Stimulated activated CD4-positive, alpha-beta T cell treated with anti-CD3 and anti-CD28 coated beads, Interleukin-12 subunit alpha, Interleukin-12 subunit beta, amount 100 ng/mL, for 48 hours (primary cell): ENCODE results near the gene PLXND1.

Source experiments
- DNase-seq, 3 donors: peaks; one replicate each; pipeline ENCODE4 v3.0.0-alpha.2; 2020; ENCODE audit warnings: low read depth in 2 of 3, low spot score in 1 of 3

The PLXND1 gene

DNA sequence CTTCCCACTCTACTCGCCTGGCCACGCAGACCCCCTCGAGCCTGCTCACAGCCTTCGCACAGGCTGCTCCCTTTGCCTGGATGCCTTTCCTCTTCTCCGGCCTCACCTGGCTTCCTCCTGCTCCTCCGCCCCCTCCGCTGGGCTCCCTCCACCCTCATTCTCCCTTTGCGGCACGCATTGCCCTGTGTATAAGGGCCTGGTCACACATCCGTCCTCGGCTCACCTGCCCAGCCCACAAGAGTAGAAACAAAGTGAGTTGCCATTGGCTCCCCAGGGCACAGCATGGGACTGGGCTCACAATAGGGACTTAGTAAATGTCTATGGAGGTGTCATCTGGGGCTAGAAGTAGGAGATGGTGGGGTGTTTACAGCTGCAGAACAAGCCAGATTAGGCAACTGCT is 4.2 kb downstream of the PLXND1 start:
- no peak for DNase-seq

DNA sequence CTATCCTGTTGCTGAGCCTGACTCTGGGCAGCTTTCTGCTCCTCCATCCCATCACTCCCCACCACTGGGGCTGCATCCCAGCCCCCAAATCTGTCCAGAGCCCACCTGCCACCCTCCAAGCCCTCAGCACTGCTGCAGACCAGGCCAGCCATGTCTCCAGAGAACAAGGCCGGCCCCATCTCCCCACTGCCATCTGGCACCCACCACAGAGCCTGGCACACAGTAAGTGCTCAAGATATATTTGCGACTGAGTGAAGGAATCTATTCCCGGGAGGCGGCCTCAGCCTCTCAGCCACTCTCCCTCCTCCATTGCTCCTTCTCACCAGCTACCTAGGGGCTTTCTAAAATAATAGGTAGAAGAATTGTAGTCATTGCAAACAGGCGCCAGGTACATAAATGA is 4.8 kb downstream of the PLXND1 start:
- DNase-seq, result no peak

DNA sequence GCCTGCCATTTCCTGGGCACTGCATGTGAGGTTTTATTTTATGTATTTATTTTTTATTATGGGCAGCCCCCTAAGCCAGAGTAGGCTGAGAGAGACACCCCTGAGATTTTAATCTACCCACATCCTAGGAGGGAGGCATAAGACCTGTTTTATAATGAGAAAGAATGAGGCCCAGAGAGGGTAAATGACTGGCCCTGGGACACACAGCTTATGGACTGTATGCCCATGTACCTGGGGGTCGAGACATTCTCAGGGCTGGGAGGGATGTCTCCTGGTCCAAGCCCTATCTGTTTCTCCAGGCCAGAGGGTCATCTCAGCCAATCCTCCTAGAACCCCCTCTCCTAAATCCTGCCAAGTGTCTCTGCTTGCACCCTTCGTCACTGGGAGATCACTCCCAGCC is 6.1 kb downstream of the PLXND1 start:
- no peak for DNase-seq

DNA sequence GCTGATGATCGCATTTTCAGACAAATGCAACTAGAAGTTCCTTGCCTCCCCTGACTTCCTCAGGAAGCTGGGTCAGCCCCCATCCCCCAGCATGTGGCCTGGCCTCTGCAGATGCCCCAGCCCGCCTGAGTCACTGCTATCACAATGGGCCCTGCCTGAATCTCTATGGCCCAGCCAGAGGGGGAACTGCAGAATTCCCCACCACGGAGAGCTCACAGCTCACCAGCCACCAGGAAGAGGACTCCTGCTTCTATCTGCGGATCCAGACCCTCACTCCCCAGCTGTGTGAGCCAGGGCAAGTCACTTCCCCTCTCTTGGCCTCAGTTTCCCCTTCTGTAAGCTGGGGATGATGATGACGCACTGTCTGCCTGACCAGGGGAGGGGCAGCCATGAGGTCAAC is 6.9 kb downstream of the PLXND1 start:
- no peak for DNase-seq

GRCh38 chr3:129599073-129599472 is 7.4 kb downstream of the PLXND1 start:
- no peak for DNase-seq

DNA sequence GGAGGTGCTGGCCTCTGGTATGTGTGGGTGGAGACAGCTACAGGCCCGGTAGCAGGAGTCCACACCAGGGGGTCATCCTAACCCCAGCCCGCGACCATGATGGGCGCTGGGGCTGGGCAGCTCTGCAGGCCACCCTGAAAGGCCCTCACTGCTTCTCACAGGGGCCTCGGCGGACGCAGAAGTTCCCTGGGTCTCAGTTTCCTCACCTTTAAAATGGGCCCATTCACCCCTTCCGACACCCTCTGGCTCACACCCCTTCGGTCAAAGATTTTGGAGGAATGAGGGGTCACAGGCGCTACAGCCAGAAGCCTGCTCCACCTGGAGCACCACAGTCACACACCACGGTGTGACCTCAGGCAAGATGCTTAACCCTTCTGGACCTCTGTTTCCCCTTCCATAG is 8.0 kb downstream of the PLXND1 start:
- DNase-seq, result no peak

DNA sequence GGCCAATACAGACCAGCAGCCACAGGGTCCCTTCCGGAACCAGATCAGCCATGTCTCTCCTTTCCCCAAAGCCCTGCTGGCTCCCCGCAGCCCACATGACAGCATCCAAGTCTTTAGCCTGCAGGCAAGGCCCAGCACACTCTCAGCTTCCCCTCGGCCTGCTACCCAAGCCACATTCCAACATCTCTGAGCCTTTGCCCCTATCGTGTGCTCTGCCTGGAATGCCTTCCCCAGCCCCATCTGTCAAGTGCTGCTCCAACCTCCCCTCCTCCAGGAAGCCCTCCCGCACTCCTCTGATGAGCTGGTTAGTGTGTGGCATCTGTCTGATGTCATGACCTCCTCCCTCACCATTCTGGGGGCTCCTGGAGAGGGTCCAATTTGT is 8.5 kb downstream of the PLXND1 start:
- no peak for DNase-seq

GRCh38 chr3:129597087-129597999 is 9.1 kb downstream of the PLXND1 start:
- DNase-seq, result no peak

- DNase-seq, result no peak
Observed at GRCh38 chr3:129596194-129597086, 10.0 kb downstream of the PLXND1 start.

DNA sequence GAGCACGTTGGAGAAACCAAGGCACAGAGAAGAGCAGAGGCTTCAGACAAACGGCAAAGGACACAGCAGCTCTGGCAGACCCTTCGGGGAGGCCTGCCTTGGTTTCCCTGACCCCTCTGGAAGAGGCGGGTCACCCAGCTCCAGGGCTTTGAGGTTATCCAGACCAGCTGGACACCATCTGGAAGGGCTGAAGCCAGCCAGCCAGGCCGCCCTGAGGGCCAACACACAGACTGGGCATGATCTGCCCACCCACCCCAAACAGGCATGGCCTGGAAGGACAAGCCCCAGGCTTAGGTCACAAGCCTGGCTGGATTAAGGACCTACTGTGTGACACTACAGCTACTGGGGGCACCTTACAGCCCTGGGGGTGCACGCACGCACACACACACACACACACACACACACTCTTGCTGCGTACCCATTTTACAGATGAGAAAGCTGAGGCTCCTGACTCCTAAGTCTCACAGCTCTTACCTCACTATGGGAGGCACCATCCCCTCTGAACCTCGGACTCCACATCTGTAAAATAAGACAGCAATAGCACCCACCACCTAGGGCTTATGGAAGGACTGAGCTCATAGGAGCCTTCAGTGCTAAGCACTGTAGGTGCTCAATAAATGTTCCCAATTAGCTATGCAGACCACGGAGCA is 10.8 kb downstream of the PLXND1 start:
- DNase-seq, result no peak

DNA sequence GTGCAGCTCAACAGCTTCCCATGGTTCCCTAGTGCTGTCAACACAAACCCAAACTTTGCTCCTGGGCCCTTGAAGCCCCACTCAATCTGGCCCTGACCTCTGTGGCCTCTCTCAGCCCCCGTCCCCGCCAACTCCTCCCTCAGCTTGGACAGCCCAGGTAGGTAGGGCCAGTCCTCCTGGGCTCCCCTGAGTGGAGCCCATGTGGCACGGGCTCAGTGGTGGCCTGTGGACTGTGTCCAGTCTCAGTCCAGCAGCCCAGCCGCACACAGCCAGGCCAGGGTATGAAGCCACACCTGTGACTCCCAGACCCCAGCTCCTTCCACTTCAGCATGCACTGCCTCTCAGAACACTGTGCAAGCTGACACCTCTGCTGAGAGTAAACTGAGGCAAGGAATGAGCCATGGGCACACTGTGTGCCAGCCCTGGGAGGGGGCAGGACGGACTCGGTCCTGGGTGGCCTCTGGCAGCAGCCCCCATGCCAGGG is 11.5 kb downstream of the PLXND1 start:
- no peak for DNase-seq

DNA sequence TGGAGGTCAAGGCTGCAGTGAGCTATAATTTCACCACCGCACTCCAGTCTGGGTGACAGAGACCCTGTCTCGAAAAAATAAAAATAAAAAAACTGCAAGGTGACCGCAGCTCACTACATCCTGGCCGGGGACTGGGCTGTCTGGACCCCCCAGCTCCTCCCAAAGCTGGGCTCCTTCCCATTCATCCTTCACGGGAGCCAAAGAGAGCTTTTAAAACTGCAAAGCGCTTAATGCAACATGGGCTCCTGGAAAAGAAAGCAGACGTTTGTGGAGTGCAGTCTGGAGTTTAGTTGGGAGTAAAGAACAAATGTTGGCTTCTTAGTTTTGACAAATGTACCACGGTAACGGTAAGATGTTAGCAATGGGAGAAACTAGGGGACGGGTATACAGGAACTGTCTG is 12.1 kb downstream of the PLXND1 start:
- no peak for DNase-seq

GRCh38 chr3:129593595-129594339 is 12.7 kb downstream of the PLXND1 start:
- peak; percentile 40 to 61 (median 51) for DNase-seq

GRCh38 chr3:129593230-129593594 is 13.3 kb downstream of the PLXND1 start:
- no peak for DNase-seq

DNA sequence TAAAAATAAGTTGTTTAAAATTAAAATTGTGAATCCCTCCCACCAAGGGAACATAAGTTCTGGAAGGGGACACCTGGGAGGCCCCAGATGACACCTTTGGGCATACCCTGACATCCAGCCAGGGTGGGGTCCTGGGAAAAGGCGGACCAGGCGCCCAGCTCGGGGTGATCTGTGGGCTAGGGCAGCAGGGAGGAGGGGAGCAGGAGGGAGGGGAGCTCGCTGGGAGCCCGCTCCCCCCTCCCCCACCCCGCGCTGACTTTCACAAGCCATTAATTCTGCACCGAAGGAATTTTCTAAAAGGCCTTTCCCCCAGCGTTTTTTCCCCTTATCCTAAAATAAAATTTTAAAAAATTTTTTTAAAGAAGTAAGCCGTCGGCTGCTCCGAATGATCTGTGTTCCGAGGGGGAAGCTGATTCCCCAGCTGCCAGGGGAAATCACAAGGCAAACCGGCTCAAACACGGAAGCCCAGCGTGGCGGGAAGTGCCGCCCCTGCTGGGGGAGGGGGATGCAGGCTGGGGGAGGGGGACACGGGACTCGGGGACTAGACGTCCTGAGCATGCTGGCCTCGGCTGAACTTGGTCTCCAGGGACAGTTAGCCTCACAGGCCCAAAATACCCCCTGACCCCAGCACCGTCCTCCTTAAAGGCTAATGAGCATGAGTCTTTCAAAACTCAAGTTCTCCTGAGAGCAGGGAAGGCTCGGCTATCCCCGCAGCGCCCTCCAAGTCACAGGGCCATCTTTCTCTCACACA is 13.9 kb downstream of the PLXND1 start:
- DNase-seq, result no peak

- no peak for DNase-seq
Observed at GRCh38 chr3:129591932-129592331, 14.5 kb downstream of the PLXND1 start.

GRCh38 chr3:129590215-129590614 is 16.3 kb downstream of the PLXND1 start:
- no peak for DNase-seq

DNA sequence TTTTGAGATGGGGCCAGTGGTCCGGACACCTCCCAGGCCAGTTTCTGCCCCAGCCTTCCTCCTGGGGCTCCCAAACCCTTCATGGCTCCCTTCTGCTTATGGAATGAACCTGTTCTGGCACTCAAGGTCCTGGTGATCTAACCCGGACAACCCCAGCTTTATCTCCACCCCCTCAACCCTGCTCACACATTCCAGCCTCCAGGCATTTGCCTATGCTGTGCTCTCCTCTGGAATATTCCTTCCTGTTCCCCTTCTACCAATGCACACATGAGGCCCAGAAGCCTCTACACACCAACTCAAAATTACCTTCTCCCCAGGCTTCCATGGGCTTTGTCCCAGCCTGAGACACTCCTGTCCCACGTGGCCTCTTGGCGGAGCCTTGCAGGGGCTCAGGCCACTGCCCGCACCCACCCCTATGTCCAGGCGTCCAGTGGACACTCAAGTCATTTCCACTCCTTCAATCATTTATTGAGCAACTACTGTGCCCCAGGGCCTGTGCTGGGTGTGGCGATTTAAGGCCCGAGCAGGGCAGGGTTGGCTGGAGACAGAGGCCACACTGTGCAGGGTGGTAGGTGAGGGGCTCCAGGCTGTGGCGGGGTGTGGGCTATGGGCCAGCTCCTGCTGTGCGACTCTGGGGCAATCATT is 18.8 kb downstream of the PLXND1 start:
- no peak for DNase-seq

- no peak for DNase-seq
Observed at GRCh38 chr3:129586746-129587430, 19.6 kb downstream of the PLXND1 start.
